ENCODE measurements around the gene R3HDM4.
A peak's percentile ranks its signal among the peaks of the same experiment; 100 is the strongest.

Gene R3HDM4

GRCh38 chr19:899336-900042 is 13.5 kb downstream of the R3HDM4 start:
- H3K4me3 Mint-ChIP-seq: no peak overlapping the region
- TF ChIP-seq, protein P1, sequence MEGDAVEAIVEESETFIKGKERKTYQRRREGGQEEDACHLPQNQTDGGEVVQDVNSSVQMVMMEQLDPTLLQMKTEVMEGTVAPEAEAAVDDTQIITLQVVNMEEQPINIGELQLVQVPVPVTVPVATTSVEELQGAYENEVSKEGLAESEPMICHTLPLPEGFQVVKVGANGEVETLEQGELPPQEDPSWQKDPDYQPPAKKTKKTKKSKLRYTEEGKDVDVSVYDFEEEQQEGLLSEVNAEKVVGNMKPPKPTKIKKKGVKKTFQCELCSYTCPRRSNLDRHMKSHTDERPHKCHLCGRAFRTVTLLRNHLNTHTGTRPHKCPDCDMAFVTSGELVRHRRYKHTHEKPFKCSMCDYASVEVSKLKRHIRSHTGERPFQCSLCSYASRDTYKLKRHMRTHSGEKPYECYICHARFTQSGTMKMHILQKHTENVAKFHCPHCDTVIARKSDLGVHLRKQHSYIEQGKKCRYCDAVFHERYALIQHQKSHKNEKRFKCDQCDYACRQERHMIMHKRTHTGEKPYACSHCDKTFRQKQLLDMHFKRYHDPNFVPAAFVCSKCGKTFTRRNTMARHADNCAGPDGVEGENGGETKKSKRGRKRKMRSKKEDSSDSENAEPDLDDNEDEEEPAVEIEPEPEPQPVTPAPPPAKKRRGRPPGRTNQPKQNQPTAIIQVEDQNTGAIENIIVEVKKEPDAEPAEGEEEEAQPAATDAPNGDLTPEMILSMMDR (IDR thresholded peaks at IDR 0.05): no peak
- no peak overlapping the region for H3K27ac Mint-ChIP-seq
- no peaks in the 10 kb centered on the region for H3K9me3 Mint-ChIP-seq
- peaks cover 4% of the 10 kb centered on the region for H3K27me3 Mint-ChIP-seq (ENCODE audit: low read depth, poor library complexity)
- DNase-seq: no peak
- peaks cover 12% of the 10 kb centered on the region for H3K36me3 Mint-ChIP-seq (ENCODE audit: low read depth)
- peaks cover 23% of the 10 kb centered on the region for H3K4me1 Mint-ChIP-seq

DNA sequence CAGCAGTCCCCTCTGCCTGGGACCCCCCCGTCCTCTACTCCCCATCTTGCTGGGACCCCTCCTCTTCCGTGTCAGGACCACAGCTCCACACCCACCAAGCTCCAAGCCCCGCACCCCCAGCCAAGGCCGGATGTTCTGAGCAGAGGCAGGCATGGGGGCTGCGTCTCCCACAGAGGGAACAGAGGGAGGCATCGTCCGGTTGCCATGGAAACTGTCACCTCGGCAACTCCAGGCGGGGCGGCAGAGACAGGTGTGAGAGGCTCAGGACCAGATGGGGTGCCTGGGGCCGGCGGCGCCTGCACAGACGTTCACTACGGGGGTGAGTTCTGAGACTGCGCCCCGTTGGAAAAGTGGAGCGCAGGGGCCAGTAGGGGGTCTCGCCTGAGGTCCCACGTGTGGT is 14.4 kb downstream of the R3HDM4 start:
- H3K4me1 Mint-ChIP-seq: peaks cover 17% of the 10 kb centered on the region
- TF ChIP-seq, protein P1 (IDR thresholded peaks at IDR 0.05): no peak
- H3K27me3 Mint-ChIP-seq (ENCODE audit: low read depth, poor library complexity): no peaks in the 10 kb centered on the region
- peaks cover 12% of the 10 kb centered on the region for H3K36me3 Mint-ChIP-seq (ENCODE audit: low read depth)
- H3K4me3 Mint-ChIP-seq: no peak overlapping the region
- no peaks in the 10 kb centered on the region for H3K9me3 Mint-ChIP-seq
- H3K27ac Mint-ChIP-seq: no peak overlapping the region
- DNase-seq: peak; percentile 65

DNA sequence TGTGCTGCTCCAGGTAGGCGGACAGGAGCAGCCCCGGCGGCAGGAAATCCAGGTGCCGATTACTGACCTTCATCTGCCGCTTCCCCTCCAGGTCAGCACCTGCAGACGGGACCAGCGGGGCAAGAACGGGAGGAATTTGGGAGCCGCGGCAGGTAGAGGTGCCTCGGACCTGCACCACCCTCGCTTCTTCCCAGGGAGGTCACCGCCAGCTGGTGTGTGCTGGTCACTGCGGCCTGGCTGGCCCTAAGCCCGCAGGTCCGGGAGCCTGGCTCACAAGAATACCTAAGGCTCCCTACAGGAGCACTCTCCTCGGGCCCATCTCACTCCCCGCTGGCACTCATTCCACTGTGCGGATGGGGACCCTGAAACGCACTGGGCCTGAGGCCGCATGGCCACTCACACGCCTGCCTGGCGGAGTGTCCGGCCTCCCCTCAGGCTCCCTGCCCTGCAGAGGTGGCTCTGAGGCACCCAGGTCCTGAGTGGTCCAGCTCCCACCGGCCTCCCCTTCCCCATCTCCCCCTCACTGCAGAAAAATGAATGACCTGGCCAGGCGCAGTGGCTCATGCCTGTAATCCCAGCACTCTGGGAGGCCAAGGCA is 15.5 kb downstream of the R3HDM4 start:
- Mint-ChIP-seq H3K9me3 (no peaks in the 10 kb centered on the region), H3K4me1 (peaks cover 10% of the 10 kb centered on the region), H3K27ac (no peak overlapping the region), H3K36me3 (ENCODE audit: low read depth) (peaks cover 12% of the 10 kb centered on the region), H3K27me3 (ENCODE audit: low read depth, poor library complexity) (peaks cover 4% of the 10 kb centered on the region), H3K4me3 (no peak overlapping the region)
- DNase-seq: no peak
- TF ChIP-seq, protein P1 (IDR thresholded peaks at IDR 0.05): peak; percentile 19

DNA sequence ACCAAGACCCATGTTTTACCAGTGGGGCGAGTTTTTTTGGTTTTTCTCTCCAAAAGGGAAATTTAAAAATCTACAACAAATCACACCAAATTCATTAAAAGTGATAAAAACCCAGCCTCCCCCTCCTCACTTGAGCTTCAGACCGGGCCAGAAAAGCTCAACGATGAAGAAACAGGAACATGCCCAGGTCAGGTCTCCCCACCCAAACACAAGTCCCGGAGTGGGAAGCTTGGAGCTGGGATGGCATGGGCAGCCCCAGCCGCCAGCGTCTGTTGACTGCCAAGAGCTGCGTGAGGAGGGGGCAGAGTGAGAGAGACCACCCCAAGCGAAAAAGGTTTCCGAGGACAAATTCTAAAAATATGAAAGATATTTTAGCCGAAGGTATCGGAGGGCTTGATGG is 16.0 kb downstream of the R3HDM4 start:
- H3K4me3 Mint-ChIP-seq: no peak overlapping the region
- peaks cover 12% of the 10 kb centered on the region for H3K36me3 Mint-ChIP-seq (ENCODE audit: low read depth)
- H3K9me3 Mint-ChIP-seq: no peaks in the 10 kb centered on the region
- DNase-seq: no peak
- peaks cover 4% of the 10 kb centered on the region for H3K27me3 Mint-ChIP-seq (ENCODE audit: low read depth, poor library complexity)
- H3K27ac Mint-ChIP-seq: no peak overlapping the region
- peaks cover 8% of the 10 kb centered on the region for H3K4me1 Mint-ChIP-seq
- TF ChIP-seq, protein P1 (IDR thresholded peaks at IDR 0.05): no peak

- TF ChIP-seq, protein P1 (IDR thresholded peaks at IDR 0.05): no peak
- Mint-ChIP-seq H3K4me1 (peaks cover 8% of the 10 kb centered on the region), H3K27ac (no peak overlapping the region), H3K4me3 (no peak overlapping the region), H3K27me3 (ENCODE audit: low read depth, poor library complexity) (peaks cover 4% of the 10 kb centered on the region), H3K9me3 (no peaks in the 10 kb centered on the region), H3K36me3 (ENCODE audit: low read depth) (peaks cover 12% of the 10 kb centered on the region)
- no peak for DNase-seq
Observed at GRCh38 chr19:896434-896833, 16.6 kb downstream of the R3HDM4 start.

Measured in nephron progenitor cell (in vitro differentiated cells).